ENCODE results near the gene MGAT1. TPM values are rescaled to one million over a fixed set of nuclear protein-coding genes. Genes with fewer than 3 reads are reported as not detected.

MGAT1 gene
- total and polyA plus RNA-seq, 2 experiments from 2014 or later: 180 to 200 TPM

DNA sequence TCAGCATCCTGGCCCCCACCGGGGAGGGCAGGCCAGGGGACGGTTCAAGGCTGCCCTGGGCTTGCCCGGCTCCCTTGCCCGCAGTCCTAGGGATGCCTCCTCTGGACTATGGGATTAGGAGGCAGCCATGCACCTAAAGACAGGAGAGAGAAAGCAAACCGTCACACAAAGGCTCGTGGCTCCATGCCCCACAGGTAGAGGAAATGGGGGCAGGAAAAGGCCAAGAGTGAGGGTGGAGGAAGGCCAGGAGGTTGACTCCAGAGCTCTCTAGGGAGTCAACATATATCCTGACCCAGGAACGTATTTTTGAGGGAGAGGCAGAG is 9.7 kb downstream of the MGAT1 start:
- peaks cover 23% of the 10 kb centered on the region; the same call in 1 of the 2 replicates for H3K36me3 ChIP-seq (ENCODE audit: low read depth)
- no peak for DNase-seq
- no peak for TF ChIP-seq EZH2 (IDR thresholded peaks at IDR 0.05; ENCODE audit: insufficient read depth, poor library complexity, severe bottlenecking)
- no peak for TF ChIP-seq EZH2phosphoT487 (IDR thresholded peaks at IDR 0.05; ENCODE audit: insufficient read depth, low read depth)
- H3K27ac ChIP-seq: no peak overlapping the region
- no peak overlapping the region for H3K4me2 ChIP-seq (ENCODE audit: unreplicated experiment)
- no peaks in the 10 kb centered on the region for H3K9me2 ChIP-seq (ENCODE audit: insufficient read depth)
- H3K4me1 ChIP-seq (ENCODE audit: insufficient read depth): peaks cover 17% of the 10 kb centered on the region
- H3K4me3 ChIP-seq: no peak overlapping the region
- H4K20me1 ChIP-seq (ENCODE audit: insufficient read depth): peaks cover 13% of the 10 kb centered on the region; the same call in 1 of the 2 replicates
- H3K9ac ChIP-seq: no peak overlapping the region
- H3F3A ChIP-seq (ENCODE audit: insufficient read depth): peaks cover 10% of the 10 kb centered on the region; the same call in 1 of the 2 replicates
- WGBS, 2 experiments (ENCODE audit: low coverage in 1 of 2, low lambda C conversion rate in 2 of 2, missing lambda C conversion rate in 2 of 2): 78 to 80% methylated on average over 7 of the region's 7 CpGs
- H3K27me3 ChIP-seq (replicated peaks; ENCODE audit: insufficient read depth): no peaks in the 10 kb centered on the region
- no peak overlapping the region for H2AFZ ChIP-seq
- no peaks in the 10 kb centered on the region for H3K9me3 ChIP-seq (ENCODE audit: low read depth)
- in situ Hi-C loops (cut with MboI): no loop called here
- peaks cover 100% of the 10 kb centered on the region for H3K79me2 ChIP-seq (ENCODE audit: insufficient read depth)

DNA sequence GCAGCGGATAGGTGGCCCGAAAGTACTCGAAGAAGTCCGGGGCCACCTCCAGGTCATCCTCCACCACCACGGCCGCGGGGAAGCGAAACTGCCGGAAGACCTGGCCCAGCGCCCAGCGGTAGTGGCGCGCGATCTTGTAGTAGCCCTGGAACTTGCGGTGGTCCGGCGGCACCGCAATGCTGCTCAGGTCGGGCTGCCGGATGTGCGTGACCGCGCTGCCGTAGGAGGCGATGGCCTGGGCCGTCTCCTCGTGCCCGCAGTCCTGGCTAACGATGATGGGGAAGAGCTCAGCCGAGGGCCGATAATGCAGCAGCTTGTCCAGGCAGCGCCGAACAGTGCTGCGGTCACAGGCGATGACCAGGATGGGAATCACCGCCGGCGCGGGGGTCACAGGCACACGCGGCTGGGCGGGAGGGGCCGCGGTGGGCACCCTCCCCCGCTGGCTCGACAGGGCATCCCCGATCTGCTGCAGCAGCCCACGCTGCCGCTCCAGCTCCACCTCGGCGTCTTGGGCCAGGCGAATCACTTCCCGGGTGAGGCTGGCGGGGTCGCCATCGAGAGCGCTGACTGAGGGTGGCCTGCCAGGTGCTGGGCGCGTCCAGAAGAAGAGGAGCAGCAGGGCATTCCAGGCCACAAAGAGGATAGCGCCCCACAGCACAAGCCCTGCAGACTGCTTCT is 10.2 kb downstream of the MGAT1 start:
- Histone ChIP-seq H3K79me2 (ENCODE audit: insufficient read depth) (peaks cover 100% of the 10 kb centered on the region), H4K20me1 (ENCODE audit: insufficient read depth) (peaks cover 12% of the 10 kb centered on the region; the same call in 1 of the 2 replicates), H3K4me3 (no peak overlapping the region), H3K27ac (no peak overlapping the region), H3K4me1 (ENCODE audit: insufficient read depth) (peaks cover 15% of the 10 kb centered on the region), H3K9me2 (ENCODE audit: insufficient read depth) (no peaks in the 10 kb centered on the region), H3K36me3 (ENCODE audit: low read depth) (peaks cover 23% of the 10 kb centered on the region; the same call in 1 of the 2 replicates), H2AFZ (no peak overlapping the region), H3K27me3 (replicated peaks; ENCODE audit: insufficient read depth) (no peaks in the 10 kb centered on the region), H3F3A (ENCODE audit: insufficient read depth) (peaks cover 13% of the 10 kb centered on the region), H3K9me3 (ENCODE audit: low read depth) (no peaks in the 10 kb centered on the region), H3K9ac (no peak overlapping the region), H3K4me2 (ENCODE audit: unreplicated experiment) (no peak overlapping the region)
- WGBS, 2 experiments (ENCODE audit: low coverage in 1 of 2, low lambda C conversion rate in 2 of 2, missing lambda C conversion rate in 2 of 2): 97 to 99% methylated on average over 53 to 54 of the region's 60 CpGs
- TF ChIP-seq EZH2 (IDR thresholded peaks at IDR 0.05; ENCODE audit: insufficient read depth, poor library complexity, severe bottlenecking) (no peak), EZH2phosphoT487 (IDR thresholded peaks at IDR 0.05; ENCODE audit: insufficient read depth, low read depth) (no peak)
- in situ Hi-C loops (cut with MboI): no loop called here
- DNase-seq: no peak

GRCh38 chr5:180791611-180792213 is 10.9 kb downstream of the MGAT1 start:
- Histone ChIP-seq H3K4me2 (ENCODE audit: unreplicated experiment) (no peak overlapping the region), H2AFZ (no peak overlapping the region), H4K20me1 (ENCODE audit: insufficient read depth) (peaks cover 12% of the 10 kb centered on the region; the same call in 1 of the 2 replicates), H3K9me2 (ENCODE audit: insufficient read depth) (no peaks in the 10 kb centered on the region), H3K9me3 (ENCODE audit: low read depth) (no peaks in the 10 kb centered on the region), H3K4me3 (no peak overlapping the region), H3F3A (ENCODE audit: insufficient read depth) (peaks cover 21% of the 10 kb centered on the region), H3K9ac (no peak overlapping the region), H3K36me3 (ENCODE audit: low read depth) (peaks cover 23% of the 10 kb centered on the region; the same call in 1 of the 2 replicates), H3K27me3 (replicated peaks; ENCODE audit: insufficient read depth) (no peaks in the 10 kb centered on the region), H3K27ac (no peak overlapping the region), H3K79me2 (ENCODE audit: insufficient read depth) (peaks cover 100% of the 10 kb centered on the region), H3K4me1 (ENCODE audit: insufficient read depth) (peaks cover 15% of the 10 kb centered on the region)
- 95% methylated on average over 27 to 31 of the region's 31 CpGs for WGBS, 2 experiments (ENCODE audit: low coverage in 1 of 2, low lambda C conversion rate in 2 of 2, missing lambda C conversion rate in 2 of 2)
- TF ChIP-seq EZH2phosphoT487 (IDR thresholded peaks at IDR 0.05; ENCODE audit: insufficient read depth, low read depth): no peak
- TF ChIP-seq EZH2 (IDR thresholded peaks at IDR 0.05; ENCODE audit: insufficient read depth, poor library complexity, severe bottlenecking): no peak
- no peak for DNase-seq
- in situ Hi-C loops (cut with MboI): no loop called here

DNA sequence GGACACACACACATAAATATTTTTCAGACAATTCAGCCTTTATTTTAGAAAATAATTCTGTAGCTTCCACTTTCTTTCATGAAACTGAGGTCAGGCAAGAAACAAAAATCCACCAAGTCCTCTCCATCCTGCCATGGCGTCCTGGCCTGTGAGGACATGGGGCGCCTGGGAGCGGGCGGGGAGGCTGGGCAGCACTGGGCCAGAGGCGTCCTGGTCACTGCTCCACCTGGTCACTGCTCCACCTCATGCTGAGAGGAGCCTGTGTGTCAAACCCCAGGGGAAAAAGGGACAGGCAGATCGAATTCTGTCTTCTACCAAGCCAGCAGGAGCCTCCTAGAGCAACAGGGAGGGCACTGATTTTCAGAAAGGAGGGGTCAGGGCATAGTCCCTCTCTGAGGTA is 12.1 kb downstream of the MGAT1 start:
- WGBS, 2 experiments (ENCODE audit: low coverage in 1 of 2, low lambda C conversion rate in 2 of 2, missing lambda C conversion rate in 2 of 2): 79% methylated on average over 6 of the region's 6 CpGs
- TF ChIP-seq EZH2phosphoT487 (IDR thresholded peaks at IDR 0.05; ENCODE audit: insufficient read depth, low read depth): no peak
- Histone ChIP-seq H3K27ac (no peak overlapping the region), H3K9me3 (ENCODE audit: low read depth) (no peaks in the 10 kb centered on the region), H3K4me2 (ENCODE audit: unreplicated experiment) (no peak overlapping the region), H2AFZ (no peak overlapping the region), H3K9ac (no peak overlapping the region), H3K27me3 (replicated peaks; ENCODE audit: insufficient read depth) (no peaks in the 10 kb centered on the region), H3K79me2 (ENCODE audit: insufficient read depth) (peaks cover 89% of the 10 kb centered on the region), H3K36me3 (ENCODE audit: low read depth) (peaks cover 23% of the 10 kb centered on the region; the same call in 1 of the 2 replicates), H3F3A (ENCODE audit: insufficient read depth) (peaks cover 31% of the 10 kb centered on the region), H3K9me2 (ENCODE audit: insufficient read depth) (no peaks in the 10 kb centered on the region), H3K4me3 (no peak overlapping the region), H3K4me1 (ENCODE audit: insufficient read depth) (peaks cover 23% of the 10 kb centered on the region), H4K20me1 (ENCODE audit: insufficient read depth) (peaks cover 6% of the 10 kb centered on the region; the same call in 1 of the 2 replicates)
- in situ Hi-C loops (cut with MboI): no loop called here
- DNase-seq: no peak

All from GM23248 (cell line).